ENCODE measurements around the gene PCGF2.

- TF ChIP-seq EZH2 (IDR thresholded peaks at IDR 0.05; ENCODE audit: borderline replicate concordance, low read length) (no peak), CTCF (IDR thresholded peaks at IDR 0.05; ENCODE audit: low read length) (no peak)
Measured at GRCh38 chr17:38733282-38733981, 14.7 kb downstream of the PCGF2 start.

Data from OCI-LY1 (cell line).